ENCODE results near the gene PDHX. TPM values are rescaled to one million over a fixed set of nuclear protein-coding genes. Genes with fewer than 3 reads are reported as not detected.

The PDHX gene
- total and polyA plus RNA-seq, 4 donors, result 14.9 to 35.2 (median 24.0) TPM

- Histone ChIP-seq H3K9me3 (ENCODE audit: control insufficient read depth in 4 of 4, low read length in 3 of 4) (no peaks in the 10 kb centered on the region), H3K4me3 (ENCODE audit: low read depth in 1 of 3, low read length in 3 of 3) (no peak overlapping the region), H3K4me1 (ENCODE audit: control insufficient read depth in 4 of 4, insufficient read depth in 4 of 4, low read length in 3 of 4) (peaks cover 0 to 13% (median 2%) of the 10 kb centered on the region in 4 donors), H3K27ac (ENCODE audit: low read depth in 1 of 2, low read length in 2 of 2) (no peak overlapping the region), H3K27me3 (ENCODE audit: control insufficient read depth in 4 of 4, insufficient read depth in 4 of 4, low read length in 3 of 4) (no peaks in the 10 kb centered on the region), H3K9ac (ENCODE audit: low read depth in 1 of 2, low read length in 2 of 2) (no peak overlapping the region), H3K36me3 (ENCODE audit: control insufficient read depth in 4 of 4, insufficient read depth in 3 of 4, low read depth in 1 of 4, low read length in 3 of 4) (peaks cover 4 to 14% (median 8%) of the 10 kb centered on the region in 4 donors)
- 93% methylated on average over 3 of the region's 3 CpGs for WGBS
- DNase-seq (ENCODE audit: low spot score), result no peak
- TF ChIP-seq SP1 (IDR thresholded peaks at IDR 0.05) (no peak), RXRA (IDR thresholded peaks at IDR 0.05) (no peak), ATF3 (IDR thresholded peaks at IDR 0.05) (no peak), HNF4G (IDR thresholded peaks at IDR 0.05) (no peak), RAD21 (IDR thresholded peaks at IDR 0.05) (no peak), YY1 (IDR thresholded peaks at IDR 0.05) (no peak), NR2F2 (IDR thresholded peaks at IDR 0.05) (no peak)
Observed at GRCh38 chr11:34986883-34987520, 70.6 kb downstream of the PDHX start.

GRCh38 chr11:34987617-34988016, 71.2 kb downstream of the PDHX start:
- no peak overlapping the region for H3K9ac ChIP-seq (ENCODE audit: low read depth in 1 of 2, low read length in 2 of 2)
- H3K27me3 ChIP-seq (ENCODE audit: control insufficient read depth in 4 of 4, insufficient read depth in 4 of 4, low read length in 3 of 4), result no peaks in the 10 kb centered on the region
- H3K36me3 ChIP-seq (ENCODE audit: control insufficient read depth in 4 of 4, insufficient read depth in 3 of 4, low read depth in 1 of 4, low read length in 3 of 4), result peaks cover 4 to 14% (median 8%) of the 10 kb centered on the region in 4 donors
- no peaks in the 10 kb centered on the region for H3K9me3 ChIP-seq (ENCODE audit: control insufficient read depth in 4 of 4, low read length in 3 of 4)
- DNase-seq (ENCODE audit: low spot score), result no peak
- no peak overlapping the region for H3K27ac ChIP-seq (ENCODE audit: low read depth in 1 of 2, low read length in 2 of 2)
- peaks cover 0 to 13% (median 2%) of the 10 kb centered on the region in 4 donors for H3K4me1 ChIP-seq (ENCODE audit: control insufficient read depth in 4 of 4, insufficient read depth in 4 of 4, low read length in 3 of 4)
- WGBS, result 58% methylated on average over 5 of the region's 5 CpGs
- TF ChIP-seq JUND (IDR thresholded peaks at IDR 0.05), result no peak
- no peak overlapping the region for H3K4me3 ChIP-seq (ENCODE audit: low read depth in 1 of 3, low read length in 3 of 3)

- Histone ChIP-seq H3K9me3 (ENCODE audit: control insufficient read depth in 4 of 4, low read length in 3 of 4) (no peaks in the 10 kb centered on the region), H3K27ac (ENCODE audit: low read depth in 1 of 2, low read length in 2 of 2) (no peak overlapping the region), H3K27me3 (ENCODE audit: control insufficient read depth in 4 of 4, insufficient read depth in 4 of 4, low read length in 3 of 4) (no peaks in the 10 kb centered on the region), H3K36me3 (ENCODE audit: control insufficient read depth in 4 of 4, insufficient read depth in 3 of 4, low read depth in 1 of 4, low read length in 3 of 4) (peaks cover 4 to 14% (median 8%) of the 10 kb centered on the region in 4 donors), H3K9ac (ENCODE audit: low read depth in 1 of 2, low read length in 2 of 2) (no peak overlapping the region), H3K4me3 (ENCODE audit: low read depth in 1 of 3, low read length in 3 of 3) (no peak overlapping the region), H3K4me1 (ENCODE audit: control insufficient read depth in 4 of 4, insufficient read depth in 4 of 4, low read length in 3 of 4) (peaks cover 0 to 13% (median 2%) of the 10 kb centered on the region in 4 donors)
- WGBS, result 94% methylated on average over 4 of the region's 4 CpGs
- DNase-seq (ENCODE audit: low spot score), result no peak
- TF ChIP-seq NR2F2 (IDR thresholded peaks at IDR 0.05), result no peak
- no peak for TF ChIP-seq EGR1 (IDR thresholded peaks at IDR 0.05; ENCODE audit: low read depth in 2 of 2)
- TF ChIP-seq HNF4G (IDR thresholded peaks at IDR 0.05), result no peak
- TF ChIP-seq TAF1 (conservative IDR thresholded peaks at IDR 0.05), result no peak
- TF ChIP-seq SP1 (IDR thresholded peaks at IDR 0.05), result no peak
- TF ChIP-seq GABPA (IDR thresholded peaks at IDR 0.05 in 1 of 2, conservative IDR thresholded peaks at IDR 0.05 in 1 of 2), result no peak
- TF ChIP-seq RXRA (IDR thresholded peaks at IDR 0.05), result no peak
- no peak for TF ChIP-seq ZBTB33 (IDR thresholded peaks at IDR 0.05)
- TF ChIP-seq YY1 (IDR thresholded peaks at IDR 0.05), result no peak
- TF ChIP-seq RAD21 (IDR thresholded peaks at IDR 0.05), result no peak
Observed at GRCh38 chr11:34988294-34989255, 72.2 kb downstream of the PDHX start.
